Spleen (tissue), 11 donors: Measurements from ENCODE around the gene NR2E3. TPM values are rescaled to one million over a fixed set of nuclear protein-coding genes. Genes with fewer than 3 reads are reported as not detected.

Source experiments
- DNase-seq: peaks from one replicate; pipeline ENCODE4 v3.0.0-alpha.2; 2020
- H3K27ac ChIP-seq, 8 donors: fragments of 200-600 bp; sonication (generic) in 7 of 8; 1 replicate in 4 of 8; 2 replicates in 4 of 8; pipeline versions ENCODE4 v1.5.0 to v1.8.0; 2016 to 2021; ENCODE audit warnings: inconsistent platforms in 4 of 8, mild to moderate bottlenecking in 4 of 8, moderate library complexity in 1 of 8
- H3K27me3 ChIP-seq, 7 donors: fragments of 200-600 bp; sonication (generic) in 6 of 7; replicated peaks in 1 of 7; 1 replicate in 4 of 7; 2 replicates in 3 of 7; pipeline versions ENCODE4 v1.5.0 to v1.8.0; 2016 to 2021; ENCODE audit warnings: inconsistent platforms in 3 of 7, mild to moderate bottlenecking in 1 of 7
- H3K36me3 ChIP-seq, 6 donors: fragments of 200-600 bp; sonication (generic) in 5 of 6; 1 replicate in 4 of 6; 2 replicates in 2 of 6; pipeline versions ENCODE4 v1.5.0 to v1.8.0; 2016 to 2021; ENCODE audit warnings: inconsistent platforms in 2 of 6
- H3K4me1 ChIP-seq, 6 donors: fragments of 200-600 bp; sonication (generic) in 5 of 6; 1 replicate in 3 of 6; 2 replicates in 3 of 6; pipeline versions ENCODE4 v1.5.0 to v1.8.0; 2016 to 2021; ENCODE audit warnings: inconsistent platforms in 3 of 6
- H3K4me3 ChIP-seq, 8 donors: fragments of 200-600 bp; sonication (generic) in 7 of 8; 1 replicate in 4 of 8; 2 replicates in 4 of 8; pipeline versions ENCODE4 v1.5.0 to v1.8.0; 2016 to 2021; ENCODE audit warnings: inconsistent platforms in 4 of 8, mild to moderate bottlenecking in 4 of 8, moderate library complexity in 2 of 8
- H3K9me3 ChIP-seq, 8 donors: fragments of 200-600 bp; sonication (generic) in 7 of 8; 1 replicate in 4 of 8; 2 replicates in 4 of 8; pipeline versions ENCODE4 v1.5.0 to v1.8.0; 2016 to 2021; ENCODE audit warnings: inconsistent platforms in 4 of 8
- POLR2A ChIP-seq, 3 donors: fragments of 450-650 bp; IDR thresholded peaks; one replicate each; pipeline ENCODE4 v1.5.1; 2017; ENCODE audit warnings: antibody characterized with exemption in 3 of 3, mild to moderate bottlenecking in 1 of 3
- POLR2AphosphoS5 ChIP-seq, 3 donors: sonication (generic); formaldehyde crosslinking; IDR thresholded peaks; one replicate each; pipeline ENCODE4 v1.5.1; 2017; ENCODE audit warnings: antibody characterized with exemption in 3 of 3
- WGBS, 5 donors: extraction: QIAGEN DNeasy Blood & Tissue Kit in 3 of 5; methylation state at CpG; one replicate each; pipeline versions ENCODE4 v1.1.5 to v1.1.7; 2013 to 2018; 5-methylcytosine and 5-hydroxymethylcytosine counted together
- intact Hi-C: fragments of 100-400 bp; cut with DNase I; formaldehyde crosslinking; loops from one replicate; pipeline ENCODE4 v1.15.0; 2023; ENCODE audit warnings: low total_unique reads
- polyA plus RNA-seq, 3 donors: library from polyadenylated mRNA; stranded (reverse); fragments of 200-250 nt; gene quantifications; one replicate each; pipeline ENCODE4 v1.2.1, GENCODE V29; 2013
- total RNA-seq, 7 donors: library from RNA; depleted of rRNA in 3 of 7; stranded (reverse); fragments of >200 nt in 3 of 7; fragmentation: NEBNext Ultra II Directional in 4 of 7; extraction: Animal tissue kit (Norgen Biotek cat#: 25700) in 4 of 7; gene quantifications; one replicate each; pipeline versions ENCODE4 v1.1.0 to v1.2.1, GENCODE V29; 2016 to 2021
- TF ChIP-seq, protein P1 (sequence below), 11 experiments: fragments of 200-600 bp in 7 of 11; fragments of 450-650 bp in 4 of 11; sonication (generic) in 4 of 11; IDR thresholded peaks in 8 of 11; conservative IDR thresholded peaks in 3 of 11; 1 replicate in 7 of 11; 2 replicates in 4 of 11; pipeline versions ENCODE4 v1.4.0 to v1.8.0; 2016 to 2021; ENCODE audit warnings: antibody characterized with exemption in 11 of 11, inconsistent platforms in 4 of 11, mild to moderate bottlenecking in 1 of 11
- donor health status: healthy with polysubstance abuse.
- donor health status: DM: no; HTN: no; CAD: no; lungs with moderate emphysema.
- donor health status: DM: no; HTN: no; CAD: no.
- donor health status: Bipolar disorder and iron deficiency.
- donor health status: healthy.
- donor health status: DM: no; HTN: no; CAD: no.
- donor health status: DM: yes; HTN: yes; CAD: no.

NR2E3 gene
- total and polyA plus RNA-seq, 10 donors, result 0.10 to 0.68 TPM; not detected in 8

DNA sequence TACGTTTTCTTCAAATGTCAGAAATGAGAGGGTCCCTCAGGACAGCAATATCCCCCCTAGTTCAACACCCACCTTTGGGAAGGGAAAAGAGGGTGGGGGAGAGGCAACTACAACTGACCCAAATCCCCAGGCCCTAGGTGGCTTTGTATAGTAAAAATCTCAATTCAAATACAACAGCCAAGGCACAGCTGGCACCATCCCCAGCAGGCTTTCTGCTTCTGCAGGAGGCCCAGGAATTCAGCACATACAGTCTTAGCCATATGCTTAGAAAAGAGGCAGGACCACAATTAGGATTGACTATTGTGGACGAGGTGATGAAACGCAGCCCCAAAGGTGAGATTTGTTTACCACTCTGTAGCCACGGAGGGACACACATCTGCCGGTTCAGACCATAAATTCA lies 15.8 kb downstream of the NR2E3 start:
- Histone ChIP-seq H3K9me3 (peaks cover 6 to 40% (median 32%) of the 10 kb centered on the region in 8 donors), H3K4me3 (no peak overlapping the region), H3K4me1 (no peaks in the 10 kb centered on the region), H3K27me3 (no peaks in the 10 kb centered on the region), H3K36me3 (peaks cover 0 to 93% (median 53%) of the 10 kb centered on the region in 6 donors), H3K27ac (no peak overlapping the region)
- 94 to 95% (median 95%) methylated on average over 5 of the region's 5 CpGs for WGBS, 5 donors
- no peak for DNase-seq
- TF ChIP-seq POLR2A (IDR thresholded peaks at IDR 0.05) (no peak), POLR2AphosphoS5 (IDR thresholded peaks at IDR 0.05) (no peak)
- TF ChIP-seq, protein P1, sequence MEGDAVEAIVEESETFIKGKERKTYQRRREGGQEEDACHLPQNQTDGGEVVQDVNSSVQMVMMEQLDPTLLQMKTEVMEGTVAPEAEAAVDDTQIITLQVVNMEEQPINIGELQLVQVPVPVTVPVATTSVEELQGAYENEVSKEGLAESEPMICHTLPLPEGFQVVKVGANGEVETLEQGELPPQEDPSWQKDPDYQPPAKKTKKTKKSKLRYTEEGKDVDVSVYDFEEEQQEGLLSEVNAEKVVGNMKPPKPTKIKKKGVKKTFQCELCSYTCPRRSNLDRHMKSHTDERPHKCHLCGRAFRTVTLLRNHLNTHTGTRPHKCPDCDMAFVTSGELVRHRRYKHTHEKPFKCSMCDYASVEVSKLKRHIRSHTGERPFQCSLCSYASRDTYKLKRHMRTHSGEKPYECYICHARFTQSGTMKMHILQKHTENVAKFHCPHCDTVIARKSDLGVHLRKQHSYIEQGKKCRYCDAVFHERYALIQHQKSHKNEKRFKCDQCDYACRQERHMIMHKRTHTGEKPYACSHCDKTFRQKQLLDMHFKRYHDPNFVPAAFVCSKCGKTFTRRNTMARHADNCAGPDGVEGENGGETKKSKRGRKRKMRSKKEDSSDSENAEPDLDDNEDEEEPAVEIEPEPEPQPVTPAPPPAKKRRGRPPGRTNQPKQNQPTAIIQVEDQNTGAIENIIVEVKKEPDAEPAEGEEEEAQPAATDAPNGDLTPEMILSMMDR (IDR thresholded peaks at IDR 0.05 in 8 of 11, conservative IDR thresholded peaks at IDR 0.05 in 3 of 11), result no peak
- intact Hi-C loops, result no loop called here

DNA sequence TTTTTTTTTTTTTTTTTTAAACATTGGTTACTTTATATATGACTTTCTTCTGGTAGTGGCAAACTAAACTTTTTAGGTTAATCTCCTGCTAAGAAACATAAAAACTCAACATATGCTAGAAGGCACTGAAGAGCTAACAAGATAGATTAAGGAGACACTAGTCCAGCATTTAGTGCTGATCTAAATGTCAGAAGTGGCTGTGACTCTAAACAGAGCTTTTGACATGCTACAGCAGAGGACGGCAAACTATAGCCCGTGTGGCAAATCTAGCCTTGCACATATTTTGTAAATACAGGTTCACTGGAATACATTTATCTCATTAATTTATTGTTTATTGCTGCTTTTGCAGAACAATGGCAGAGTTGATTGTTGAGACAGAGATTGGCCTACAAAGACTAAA lies 20.6 kb downstream of the NR2E3 start:
- H3K4me3 ChIP-seq, result no peak overlapping the region
- DNase-seq, result no peak
- no peak for TF ChIP-seq POLR2AphosphoS5 (IDR thresholded peaks at IDR 0.05)
- TF ChIP-seq POLR2A (IDR thresholded peaks at IDR 0.05), result no peak
- TF ChIP-seq, protein P1 (IDR thresholded peaks at IDR 0.05 in 8 of 11, conservative IDR thresholded peaks at IDR 0.05 in 3 of 11), result no peak
- intact Hi-C loops, result no loop called here
- H3K9me3 ChIP-seq, result no peaks in the 10 kb centered on the region
- peaks cover 0 to 46% (median 39%) of the 10 kb centered on the region in 6 donors for H3K36me3 ChIP-seq
- H3K4me1 ChIP-seq, result no peaks in the 10 kb centered on the region
- no peak overlapping the region for H3K27ac ChIP-seq
- 96 to 100% (median 99%) methylated on average over 2 of the region's 2 CpGs for WGBS, 5 donors
- no peaks in the 10 kb centered on the region for H3K27me3 ChIP-seq

DNA sequence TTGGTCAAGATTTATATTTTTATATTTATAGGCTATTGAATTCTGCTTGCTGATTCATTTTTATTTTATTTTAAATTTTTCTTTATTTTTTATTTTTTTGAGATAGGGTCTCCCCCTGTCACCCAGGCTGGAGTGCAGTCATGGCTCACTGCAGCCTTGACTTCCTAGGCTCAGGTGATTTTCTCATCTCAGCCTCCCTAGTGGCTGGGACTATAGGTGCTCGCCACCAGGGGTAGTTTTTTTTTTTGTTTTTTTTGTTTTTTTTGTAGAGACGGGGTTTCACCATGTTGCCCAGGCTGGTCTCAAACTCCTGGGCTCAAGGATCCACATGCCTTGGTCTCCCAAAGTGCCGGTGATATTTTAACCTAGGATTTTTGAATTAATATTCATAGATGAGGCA lies 31.2 kb downstream of the NR2E3 start:
- H3K9me3 ChIP-seq, result no peaks in the 10 kb centered on the region
- no peak overlapping the region for H3K27ac ChIP-seq
- no peaks in the 10 kb centered on the region for H3K27me3 ChIP-seq
- DNase-seq, result no peak
- no peak overlapping the region for H3K4me3 ChIP-seq
- WGBS, 5 donors, result 90 to 96% (median 92%) methylated on average over 3 of the region's 3 CpGs
- TF ChIP-seq, protein P1 (IDR thresholded peaks at IDR 0.05 in 8 of 11, conservative IDR thresholded peaks at IDR 0.05 in 3 of 11), result no peak
- no peak for TF ChIP-seq POLR2A (IDR thresholded peaks at IDR 0.05)
- no peak for TF ChIP-seq POLR2AphosphoS5 (IDR thresholded peaks at IDR 0.05)
- H3K4me1 ChIP-seq, result peaks cover 0 to 14% (median 2%) of the 10 kb centered on the region in 6 donors
- H3K36me3 ChIP-seq, result peaks cover 0 to 64% (median 11%) of the 10 kb centered on the region in 6 donors
- intact Hi-C loops, result no loop called here

DNA sequence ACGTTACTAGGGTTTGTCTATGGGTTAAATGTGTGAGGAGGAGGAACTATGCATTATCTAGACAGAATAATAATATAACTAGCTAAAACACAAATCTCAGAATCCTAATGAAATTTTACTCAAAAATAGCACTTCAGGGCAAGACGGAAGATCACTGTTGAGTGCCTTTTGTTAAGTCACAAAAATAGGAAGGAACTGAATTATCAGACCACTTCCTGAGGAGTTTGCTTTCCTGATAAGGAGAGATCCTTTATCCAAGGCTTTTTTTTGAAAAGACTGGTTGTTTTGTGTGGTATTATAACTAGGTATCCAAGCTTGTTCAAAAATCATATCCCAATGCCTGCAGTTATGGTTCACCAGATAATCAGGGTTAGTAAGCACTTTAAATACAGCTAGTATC lies 34.6 kb downstream of the NR2E3 start:
- Histone ChIP-seq H3K27me3 (no peaks in the 10 kb centered on the region), H3K36me3 (peaks cover 0 to 95% (median 31%) of the 10 kb centered on the region in 6 donors), H3K27ac (no peak overlapping the region), H3K9me3 (no peaks in the 10 kb centered on the region), H3K4me1 (peaks cover 0 to 14% (median 0%) of the 10 kb centered on the region in 6 donors), H3K4me3 (no peak overlapping the region)
- intact Hi-C loops, result no loop called here
- TF ChIP-seq POLR2AphosphoS5 (IDR thresholded peaks at IDR 0.05), result no peak
- TF ChIP-seq POLR2A (IDR thresholded peaks at IDR 0.05), result no peak
- TF ChIP-seq, protein P1 (IDR thresholded peaks at IDR 0.05 in 8 of 11, conservative IDR thresholded peaks at IDR 0.05 in 3 of 11), result no peak
- no peak for DNase-seq
- WGBS, 5 donors, result 54 to 70% (median 62%) methylated on average over 2 of the region's 2 CpGs
